NT2/D1 (cell line): ENCODE results near the gene KIF2A.

ENCODE experiments used
- DNase-seq: peaks from one replicate; pipeline ENCODE4 v3.0.0-alpha.2; 2011; ENCODE audit warnings: low read depth, low spot score
- H3K27me3 ChIP-seq: 2 replicates; pipeline ENCODE4 v1.6.0; 2011; ENCODE audit warnings: mild to moderate bottlenecking; ENCODE audit not compliant: insufficient read length, insufficient read depth
- H3K36me3 ChIP-seq: 2 replicates; pipeline ENCODE4 v1.6.1; 2011; ENCODE audit warnings: mild to moderate bottlenecking, low read length, mixed read lengths; ENCODE audit not compliant: insufficient read depth, insufficient read length
- H3K4me1 ChIP-seq: 2 replicates; pipeline ENCODE4 v1.5.1; 2011; ENCODE audit not compliant: insufficient read depth, insufficient read length
- H3K4me3 ChIP-seq: 2 replicates; pipeline ENCODE4 v1.5.1; 2011; ENCODE audit warnings: low read depth; ENCODE audit not compliant: insufficient read length
- H3K9ac ChIP-seq: 2 replicates; pipeline ENCODE4 v1.6.0; 2011; ENCODE audit warnings: low read depth; ENCODE audit not compliant: insufficient read length
- H3K9me3 ChIP-seq: 2 replicates; pipeline ENCODE4 v1.5.1; 2011; ENCODE audit warnings: mild to moderate bottlenecking, low read length; ENCODE audit not compliant: insufficient read depth
- SUZ12 ChIP-seq: IDR thresholded peaks from 2 replicates; pipeline ENCODE4 v1.6.1; 2011; ENCODE audit not compliant: insufficient read length, insufficient read depth; ENCODE audit errors: extremely low read depth
- YY1 ChIP-seq: IDR thresholded peaks from 2 replicates; pipeline ENCODE4 v1.6.1; 2011; ENCODE audit not compliant: insufficient read length, insufficient read depth
- ZNF274 ChIP-seq: IDR thresholded peaks from 2 replicates; pipeline ENCODE4 v1.6.1; 2011; ENCODE audit warnings: mild to moderate bottlenecking, low read depth, low read length

The KIF2A gene

GRCh38 chr5:62331921-62332320 lies 25.9 kb downstream of the KIF2A start:
- no peak overlapping the region for H3K9ac ChIP-seq
- H3K4me3 ChIP-seq = no peak overlapping the region
- DNase-seq = no peak
- H3K36me3 ChIP-seq = peaks cover 18% of the 10 kb centered on the region
- H3K4me1 ChIP-seq = peaks cover 2% of the 10 kb centered on the region
- TF ChIP-seq ZNF274 = no peak
- H3K9me3 ChIP-seq = no peaks in the 10 kb centered on the region
- no peaks in the 10 kb centered on the region for H3K27me3 ChIP-seq

GRCh38 chr5:62333250-62333794 lies 27.3 kb downstream of the KIF2A start:
- Histone ChIP-seq H3K9ac (no peak overlapping the region), H3K4me1 (peaks cover 2% of the 10 kb centered on the region), H3K4me3 (no peak overlapping the region), H3K27me3 (no peaks in the 10 kb centered on the region), H3K9me3 (no peaks in the 10 kb centered on the region), H3K36me3 (peaks cover 18% of the 10 kb centered on the region)
- no peak for DNase-seq
- no peak for TF ChIP-seq YY1
- TF ChIP-seq ZNF274 = no peak
- TF ChIP-seq SUZ12 = no peak

DNA sequence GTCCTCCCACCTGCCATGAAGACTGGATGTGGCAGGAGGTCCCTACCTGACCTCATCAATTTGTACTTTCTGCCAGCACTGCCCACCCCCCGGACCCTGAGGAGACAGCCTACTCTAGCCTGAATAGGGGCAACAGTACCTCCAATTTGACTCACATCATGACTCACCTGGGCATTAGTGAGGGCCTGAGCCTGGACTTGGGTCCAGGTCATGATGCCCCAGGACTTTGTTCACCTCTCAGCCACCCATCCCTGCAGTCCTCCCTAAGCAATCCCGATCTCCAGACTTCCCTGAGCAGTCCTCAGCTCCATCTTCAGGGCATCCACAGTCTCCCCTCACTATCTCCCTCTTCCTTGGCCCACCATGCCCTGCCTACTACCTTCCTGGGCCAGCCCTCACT lies 28.1 kb downstream of the KIF2A start:
- TF ChIP-seq YY1 (no peak), ZNF274 (no peak), SUZ12 (no peak)
- DNase-seq = no peak
- peaks cover 18% of the 10 kb centered on the region for H3K36me3 ChIP-seq
- H3K9me3 ChIP-seq = no peaks in the 10 kb centered on the region
- H3K9ac ChIP-seq = no peak overlapping the region
- peaks cover 2% of the 10 kb centered on the region for H3K4me1 ChIP-seq
- H3K27me3 ChIP-seq = no peaks in the 10 kb centered on the region
- no peak overlapping the region for H3K4me3 ChIP-seq

- Histone ChIP-seq H3K9ac (no peak overlapping the region), H3K4me3 (no peak overlapping the region), H3K9me3 (no peaks in the 10 kb centered on the region), H3K27me3 (no peaks in the 10 kb centered on the region), H3K4me1 (no peaks in the 10 kb centered on the region), H3K36me3 (peaks cover 2% of the 10 kb centered on the region)
- no peak for TF ChIP-seq SUZ12
- TF ChIP-seq YY1 = no peak
- TF ChIP-seq ZNF274 = no peak
- no peak for DNase-seq
Observed at GRCh38 chr5:62340392-62340791, 34.4 kb downstream of the KIF2A start.

DNA sequence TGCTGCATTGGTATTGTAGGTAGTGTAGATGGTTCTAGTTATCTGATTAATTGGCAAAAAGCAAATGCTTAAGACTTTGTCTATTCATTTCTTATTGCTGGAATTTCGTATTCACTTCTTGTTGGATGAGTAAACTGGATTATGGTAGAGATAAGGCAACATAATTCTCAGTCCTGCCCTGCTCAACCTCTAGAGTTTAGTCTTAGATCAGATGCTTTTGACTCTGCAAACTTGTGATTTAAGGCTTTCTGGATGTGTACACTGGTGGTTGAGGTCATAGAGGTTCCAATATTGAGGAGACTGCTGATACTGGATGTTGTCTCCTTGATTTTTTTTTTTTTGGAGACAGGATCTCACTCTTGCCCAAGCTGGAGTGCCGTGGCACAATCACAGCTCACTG lies 35.0 kb downstream of the KIF2A start:
- Histone ChIP-seq H3K27me3 (no peaks in the 10 kb centered on the region), H3K9ac (no peak overlapping the region), H3K4me3 (no peak overlapping the region), H3K4me1 (no peaks in the 10 kb centered on the region), H3K9me3 (no peaks in the 10 kb centered on the region), H3K36me3 (peaks cover 2% of the 10 kb centered on the region)
- no peak for DNase-seq
- TF ChIP-seq SUZ12 (no peak), YY1 (no peak), ZNF274 (no peak)

GRCh38 chr5:62341783-62342475 lies 35.9 kb downstream of the KIF2A start:
- no peak for DNase-seq
- Histone ChIP-seq H3K27me3 (no peaks in the 10 kb centered on the region), H3K4me1 (no peaks in the 10 kb centered on the region), H3K36me3 (peaks cover 2% of the 10 kb centered on the region), H3K4me3 (no peak overlapping the region), H3K9me3 (no peaks in the 10 kb centered on the region), H3K9ac (no peak overlapping the region)
- TF ChIP-seq SUZ12 = no peak
- TF ChIP-seq YY1 = no peak
- TF ChIP-seq ZNF274 = no peak

- Histone ChIP-seq H3K9me3 (no peaks in the 10 kb centered on the region), H3K36me3 (peaks cover 6% of the 10 kb centered on the region), H3K27me3 (no peaks in the 10 kb centered on the region), H3K4me3 (no peak overlapping the region), H3K9ac (no peak overlapping the region), H3K4me1 (no peaks in the 10 kb centered on the region)
- TF ChIP-seq SUZ12 = no peak
- TF ChIP-seq ZNF274 = no peak
- no peak for TF ChIP-seq YY1
- DNase-seq = no peak
Observed at GRCh38 chr5:62342476-62342837, 36.5 kb downstream of the KIF2A start.
